Measurements from ENCODE around the gene TXNRD2.

DNA sequence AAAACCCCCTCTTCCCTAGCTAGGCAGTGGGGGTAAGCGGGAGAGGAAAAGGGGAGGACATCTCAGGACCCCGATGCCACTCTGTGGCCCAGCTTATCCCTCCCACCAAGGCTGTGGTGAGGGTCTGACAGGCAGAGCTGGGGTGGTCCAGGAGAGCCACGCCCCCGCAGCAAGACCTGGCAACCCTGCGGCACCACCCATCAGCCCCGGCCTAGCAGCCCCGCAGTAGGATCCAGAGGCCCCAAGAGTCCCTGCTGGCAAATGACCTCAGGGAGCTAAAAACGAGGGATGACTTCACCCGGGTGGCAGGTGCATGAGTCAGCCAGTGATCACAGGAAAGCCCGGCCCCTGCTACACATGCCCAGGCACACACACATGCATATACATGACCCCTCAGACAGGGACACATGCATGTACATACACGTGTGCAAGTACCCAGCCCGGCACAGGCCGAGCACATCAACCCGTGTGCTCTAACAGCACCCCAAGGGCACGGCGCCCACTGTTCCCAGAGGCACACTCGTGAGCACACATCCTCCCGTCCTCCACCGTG, 42.7 kb upstream of the TXNRD2 start:
- TF ChIP-seq, protein P1, sequence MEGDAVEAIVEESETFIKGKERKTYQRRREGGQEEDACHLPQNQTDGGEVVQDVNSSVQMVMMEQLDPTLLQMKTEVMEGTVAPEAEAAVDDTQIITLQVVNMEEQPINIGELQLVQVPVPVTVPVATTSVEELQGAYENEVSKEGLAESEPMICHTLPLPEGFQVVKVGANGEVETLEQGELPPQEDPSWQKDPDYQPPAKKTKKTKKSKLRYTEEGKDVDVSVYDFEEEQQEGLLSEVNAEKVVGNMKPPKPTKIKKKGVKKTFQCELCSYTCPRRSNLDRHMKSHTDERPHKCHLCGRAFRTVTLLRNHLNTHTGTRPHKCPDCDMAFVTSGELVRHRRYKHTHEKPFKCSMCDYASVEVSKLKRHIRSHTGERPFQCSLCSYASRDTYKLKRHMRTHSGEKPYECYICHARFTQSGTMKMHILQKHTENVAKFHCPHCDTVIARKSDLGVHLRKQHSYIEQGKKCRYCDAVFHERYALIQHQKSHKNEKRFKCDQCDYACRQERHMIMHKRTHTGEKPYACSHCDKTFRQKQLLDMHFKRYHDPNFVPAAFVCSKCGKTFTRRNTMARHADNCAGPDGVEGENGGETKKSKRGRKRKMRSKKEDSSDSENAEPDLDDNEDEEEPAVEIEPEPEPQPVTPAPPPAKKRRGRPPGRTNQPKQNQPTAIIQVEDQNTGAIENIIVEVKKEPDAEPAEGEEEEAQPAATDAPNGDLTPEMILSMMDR (IDR thresholded peaks at IDR 0.05) = no peak
- no peak for TF ChIP-seq POLR2A (IDR thresholded peaks at IDR 0.05)

All from thyroid gland (tissue), 4 donors.